ENCODE measurements around the gene TNRC6B.
A peak's percentile ranks its signal among the peaks of the same experiment; 100 is the strongest.
"Not testable (repeated sequence)": the region's sequence is repeated elsewhere in the genome, so short reads cannot be mapped to it uniquely, and the experiment has no call there.

Gene TNRC6B

GRCh38 chr22:40177738-40178416, at the start of gene TNRC6B:
TNRC6B (plus strand) TSS chr22:40177925; CDS start chr22:40178136, 211 bp downstream.
- peak; percentile 100 for DNase-seq

- DNase-seq = no peak
These were observed 48.7 kb upstream of the TNRC6B start for GRCh38 chr22:40128989-40129388.

GRCh38 chr22:40137132-40137531, 40.6 kb upstream of the TNRC6B start:
- no peak for DNase-seq

GRCh38 chr22:40138866-40139265, 38.9 kb upstream of the TNRC6B start:
- no peak for DNase-seq

GRCh38 chr22:40147388-40148176, 30.1 kb upstream of the TNRC6B start:
- DNase-seq = no peak

- DNase-seq = no peak
These were observed 24.5 kb upstream of the TNRC6B start for GRCh38 chr22:40153192-40153591.

GRCh38 chr22:40153705-40154104, 24.0 kb upstream of the TNRC6B start:
- DNase-seq = no peak

- DNase-seq = peak; percentile 39
These were observed 21.7 kb upstream of the TNRC6B start for GRCh38 chr22:40156001-40156516.

- not testable (repeated sequence) for DNase-seq
These were observed 21.0 kb upstream of the TNRC6B start for GRCh38 chr22:40156682-40157081.

GRCh38 chr22:40157330-40157945, 20.3 kb upstream of the TNRC6B start:
- no peak for DNase-seq

GRCh38 chr22:40161194-40161593, 16.5 kb upstream of the TNRC6B start:
- no peak for DNase-seq

- not testable (repeated sequence) for DNase-seq
These were observed 12.2 kb upstream of the TNRC6B start for GRCh38 chr22:40165537-40165936.

- DNase-seq = no peak
These were observed 2.0 kb upstream of the TNRC6B start for GRCh38 chr22:40175611-40176244.

- DNase-seq = peak; percentile 46
These were observed 596 bp upstream of the TNRC6B start for GRCh38 chr22:40176921-40177737.

- DNase-seq = peak; percentile 79
These were observed 988 bp downstream of the TNRC6B start for GRCh38 chr22:40178417-40179409.

- no peak for DNase-seq
These were observed 1.8 kb downstream of the TNRC6B start for GRCh38 chr22:40179526-40179925.

- DNase-seq = no peak
These were observed 2.7 kb downstream of the TNRC6B start for GRCh38 chr22:40180403-40180802.

GRCh38 chr22:40181323-40181722, 3.6 kb downstream of the TNRC6B start:
- no peak for DNase-seq

GRCh38 chr22:40182231-40182835, 4.6 kb downstream of the TNRC6B start:
- DNase-seq = no peak

GRCh38 chr22:40183029-40183581, 5.4 kb downstream of the TNRC6B start:
- DNase-seq = no peak

Measured in NCI-H2171 treated with DMSO at 0.1 percent for 48 hours (cell line).